Measurements from ENCODE around the gene ESYT2.

DNA sequence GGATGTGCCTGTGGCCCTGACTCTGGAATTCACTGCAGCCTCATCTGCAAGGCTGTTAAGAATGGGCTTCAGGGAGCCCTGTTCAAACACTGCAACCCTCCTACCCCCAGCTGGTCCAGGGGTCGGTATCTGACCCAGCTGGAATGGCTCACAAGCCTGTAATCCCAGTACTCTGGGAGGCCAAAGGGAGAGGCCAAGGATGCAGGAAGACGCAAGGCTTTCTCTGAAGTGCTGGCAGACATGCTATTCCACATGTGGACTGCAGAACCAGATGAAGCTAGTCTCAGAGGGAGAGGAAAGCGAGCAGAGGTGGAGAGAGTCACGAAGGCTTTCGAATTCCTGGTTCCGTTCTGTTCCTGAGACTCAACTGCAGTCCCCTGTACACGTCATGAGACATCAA, 45.0 kb downstream of the ESYT2 start:
- TF ChIP-seq ZNF274 (IDR thresholded peaks at IDR 0.05; ENCODE audit: low read depth, low read length) (no peak), SUZ12 (IDR thresholded peaks at IDR 0.05; ENCODE audit: extremely low read depth, insufficient read depth, insufficient read length) (no peak), YY1 (IDR thresholded peaks at IDR 0.05; ENCODE audit: insufficient read depth, insufficient read length) (no peak)
